ENCODE results near the gene PCA3.

PCA3 gene

GRCh38 chr9:76827296-76828080, 63.2 kb downstream of the PCA3 start:
- DNase-seq = no peak

GRCh38 chr9:76828447-76828846, 64.2 kb downstream of the PCA3 start:
- DNase-seq = no peak

DNA sequence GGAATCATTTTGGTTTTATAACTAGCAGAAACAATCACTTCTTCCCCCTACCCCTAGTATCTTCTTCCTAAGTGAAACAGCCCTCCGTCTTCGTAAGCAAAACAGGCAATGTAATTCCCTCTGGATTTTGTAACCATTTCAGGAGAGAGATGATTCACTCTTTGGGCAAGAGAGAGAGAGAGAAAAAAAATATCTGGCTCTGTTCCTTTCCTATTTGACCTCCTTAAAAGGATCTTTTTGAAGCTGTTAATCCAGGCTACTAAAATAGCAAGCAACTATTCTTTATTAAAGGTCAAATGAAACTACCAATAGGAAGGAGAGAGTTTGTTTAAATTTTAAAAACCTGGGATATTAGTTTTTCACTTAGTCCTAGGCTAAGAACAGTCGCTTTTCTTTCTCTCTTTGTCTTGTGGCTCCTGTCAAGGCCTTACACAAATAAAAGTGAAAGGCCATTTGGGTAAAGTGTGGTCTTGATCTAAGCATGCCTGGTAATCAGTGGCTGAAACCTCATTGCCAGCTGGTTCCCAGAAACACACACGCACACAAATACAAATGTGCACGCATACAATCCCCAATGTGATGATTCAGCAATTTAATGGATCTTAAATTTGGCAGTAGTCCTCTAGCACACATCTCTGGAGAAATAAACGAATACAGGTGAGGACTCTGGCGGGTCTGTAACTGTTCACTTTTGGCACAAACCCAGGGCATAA, 71.5 kb downstream of the PCA3 start:
- DNase-seq = no peak
